DND-41 (cell line): Measurements from ENCODE around the gene SPTSSA.

Experiments used
- EZH2 ChIP-seq: IDR thresholded peaks from 3 replicates; pipeline ENCODE4 v1.6.1; 2012; ENCODE audit warnings: borderline replicate concordance, low read depth, mild to moderate bottlenecking, moderate library complexity, low read length, inconsistent platforms; ENCODE audit not compliant: severe bottlenecking
- TF ChIP-seq, protein P1 (sequence below): IDR thresholded peaks from 2 replicates; pipeline ENCODE4 v1.5.1; 2012; ENCODE audit warnings: borderline replicate concordance, low read length, moderate library complexity, mild to moderate bottlenecking; ENCODE audit not compliant: poor library complexity, severe bottlenecking; ENCODE audit errors: extremely low read depth

DNA sequence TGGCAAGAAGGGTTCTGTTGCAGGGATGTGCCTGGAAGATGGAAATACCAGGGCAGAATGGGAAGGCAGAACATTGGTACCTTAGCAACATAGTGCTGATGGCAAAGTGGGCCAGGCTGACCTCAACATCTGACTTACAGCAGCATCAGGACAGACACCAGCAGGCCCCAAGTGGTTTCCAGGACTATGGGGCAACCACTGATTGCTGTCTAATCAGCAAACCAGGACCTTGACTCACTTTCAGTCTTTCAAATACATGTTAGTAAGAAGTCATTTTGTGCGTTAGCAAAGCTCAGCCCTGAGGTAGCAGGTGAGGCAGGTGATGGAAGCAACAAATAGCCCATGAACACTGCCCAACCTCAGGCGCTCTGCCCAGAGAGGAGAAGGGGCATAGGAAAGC, 4.7 kb upstream of the SPTSSA start:
- TF ChIP-seq, protein P1, sequence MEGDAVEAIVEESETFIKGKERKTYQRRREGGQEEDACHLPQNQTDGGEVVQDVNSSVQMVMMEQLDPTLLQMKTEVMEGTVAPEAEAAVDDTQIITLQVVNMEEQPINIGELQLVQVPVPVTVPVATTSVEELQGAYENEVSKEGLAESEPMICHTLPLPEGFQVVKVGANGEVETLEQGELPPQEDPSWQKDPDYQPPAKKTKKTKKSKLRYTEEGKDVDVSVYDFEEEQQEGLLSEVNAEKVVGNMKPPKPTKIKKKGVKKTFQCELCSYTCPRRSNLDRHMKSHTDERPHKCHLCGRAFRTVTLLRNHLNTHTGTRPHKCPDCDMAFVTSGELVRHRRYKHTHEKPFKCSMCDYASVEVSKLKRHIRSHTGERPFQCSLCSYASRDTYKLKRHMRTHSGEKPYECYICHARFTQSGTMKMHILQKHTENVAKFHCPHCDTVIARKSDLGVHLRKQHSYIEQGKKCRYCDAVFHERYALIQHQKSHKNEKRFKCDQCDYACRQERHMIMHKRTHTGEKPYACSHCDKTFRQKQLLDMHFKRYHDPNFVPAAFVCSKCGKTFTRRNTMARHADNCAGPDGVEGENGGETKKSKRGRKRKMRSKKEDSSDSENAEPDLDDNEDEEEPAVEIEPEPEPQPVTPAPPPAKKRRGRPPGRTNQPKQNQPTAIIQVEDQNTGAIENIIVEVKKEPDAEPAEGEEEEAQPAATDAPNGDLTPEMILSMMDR, result no peak
- no peak for TF ChIP-seq EZH2
